Ishikawa (cell line): ENCODE measurements around the gene ARRB1.
A peak's percentile ranks its signal among the peaks of the same experiment; 100 is the strongest.

Experiments
- CEBPB ChIP-seq: IDR thresholded peaks from 2 replicates; pipeline ENCODE4 v1.6.1; 2012
- CREB1 ChIP-seq: IDR thresholded peaks from 2 replicates; pipeline ENCODE4 v1.6.1; 2012; ENCODE audit warnings: low read depth
- EGR1 ChIP-seq: IDR thresholded peaks from 2 replicates; pipeline ENCODE4 v1.6.1; 2012
- EP300 ChIP-seq: IDR thresholded peaks from 2 replicates; pipeline ENCODE4 v1.6.1; 2012; ENCODE audit warnings: borderline replicate concordance
- FOXM1 ChIP-seq: IDR thresholded peaks from 2 replicates; pipeline ENCODE4 v1.6.1; 2012; ENCODE audit warnings: low read depth, borderline replicate concordance
- MAX ChIP-seq: IDR thresholded peaks from 2 replicates; pipeline ENCODE4 v1.6.1; 2012
- NFIC ChIP-seq: IDR thresholded peaks from 2 replicates; pipeline ENCODE4 v1.6.1; 2012
- RAD21 ChIP-seq: IDR thresholded peaks from 2 replicates; pipeline ENCODE4 v1.6.1; 2012; ENCODE audit warnings: low read depth
- REST ChIP-seq: IDR thresholded peaks from 2 replicates; pipeline ENCODE4 v1.6.1; 2012; ENCODE audit warnings: low read depth, mild to moderate bottlenecking
- TAF1 ChIP-seq: IDR thresholded peaks from 2 replicates; pipeline ENCODE4 v1.6.1; 2012; ENCODE audit warnings: low read depth, mild to moderate bottlenecking
- TCF12 ChIP-seq: IDR thresholded peaks from 2 replicates; pipeline ENCODE4 v1.6.1; 2012; ENCODE audit warnings: low read depth
- TEAD4 ChIP-seq: IDR thresholded peaks from 2 replicates; pipeline ENCODE4 v1.6.1; 2012
- USF1 ChIP-seq: IDR thresholded peaks from 2 replicates; pipeline ENCODE4 v1.6.1; 2012
- YY1 ChIP-seq: IDR thresholded peaks from 2 replicates; pipeline ENCODE4 v1.6.1; 2012; ENCODE audit warnings: low read depth
- ZBTB7A ChIP-seq: IDR thresholded peaks from 2 replicates; pipeline ENCODE4 v1.6.1; 2012; ENCODE audit warnings: low read depth

ARRB1 gene

GRCh38 chr11:75351541-75351790 lies at the start of gene ARRB1:
Gene ARRB1 (minus strand): TSS chr11:75351661. CDS start chr11:75351607, 54 bp downstream.
- no peak; the same call in 1 of the 2 replicates for TF ChIP-seq MAX
- TF ChIP-seq TEAD4 = no peak

- TF ChIP-seq FOXM1 = no peak
- TF ChIP-seq EP300 = no peak
- TF ChIP-seq REST = no peak
- no peak for TF ChIP-seq TAF1
- TF ChIP-seq ZBTB7A = no peak
- TF ChIP-seq TEAD4 = no peak
- TF ChIP-seq CEBPB = no peak
- no peak for TF ChIP-seq USF1
- no peak for TF ChIP-seq TCF12
- no peak for TF ChIP-seq EGR1
- no peak for TF ChIP-seq RAD21
- TF ChIP-seq MAX = no peak
- no peak for TF ChIP-seq NFIC
- TF ChIP-seq YY1 = no peak
- no peak for TF ChIP-seq CREB1
These were observed 48.8 kb upstream of the ARRB1 start for GRCh38 chr11:75400146-75400865.

- TF ChIP-seq TEAD4 (no peak; the same call in none of the 2 replicates), EP300 (no peak; the same call in 1 of the 2 replicates), USF1 (peak; percentile 40; the same call in 1 of the 2 replicates), YY1 (peak; percentile 92), NFIC (peak; percentile 59), TCF12 (peak; percentile 80), MAX (peak; percentile 94), TAF1 (peak; percentile 100), CEBPB (no peak), RAD21 (no peak), CREB1 (peak; percentile 87), REST (peak; percentile 31; the same call in 1 of the 2 replicates), ZBTB7A (no peak), FOXM1 (no peak), EGR1 (peak; percentile 41; the same call in 1 of the 2 replicates)
These were observed 48.1 kb upstream of the ARRB1 start, which contains the start of gene RPS3 for GRCh38 chr11:75399344-75400145. Gene RPS3 (plus strand): TSS chr11:75399518. CDS start chr11:75399548, 30 bp downstream.

GRCh38 chr11:75398906-75399305 lies 47.4 kb upstream of the ARRB1 start:
- no peak for TF ChIP-seq USF1
- no peak for TF ChIP-seq FOXM1
- TF ChIP-seq MAX = no peak
- TF ChIP-seq EP300 = no peak
- no peak for TF ChIP-seq TEAD4
- TF ChIP-seq CEBPB = no peak
- TF ChIP-seq REST = no peak
- no peak for TF ChIP-seq TAF1
- no peak for TF ChIP-seq TCF12
- no peak for TF ChIP-seq EGR1
